IPS-18a (cell line): ENCODE data around the gene NUDCD3.
"Not testable (repeated sequence)": the region's sequence is repeated elsewhere in the genome, so short reads cannot be mapped to it uniquely, and the experiment has no call there.

ENCODE experiments used
- H3K27ac ChIP-seq: one replicate; pipeline ENCODE4 v1.5.1; 2013; ENCODE audit warnings: low read length
- H3K27me3 ChIP-seq: one replicate; pipeline ENCODE4 v1.6.1; 2013; ENCODE audit warnings: mild to moderate bottlenecking, low read length; ENCODE audit not compliant: control insufficient read depth, insufficient read depth
- H3K36me3 ChIP-seq: one replicate; pipeline ENCODE4 v1.6.1; 2013; ENCODE audit warnings: low read depth, low read length; ENCODE audit not compliant: control insufficient read depth
- H3K4me1 ChIP-seq: one replicate; pipeline ENCODE4 v1.6.1; 2013; ENCODE audit warnings: low read depth, low read length; ENCODE audit not compliant: control insufficient read depth
- H3K4me3 ChIP-seq: one replicate; pipeline ENCODE4 v1.5.1; 2013; ENCODE audit warnings: low read length
- H3K9ac ChIP-seq: one replicate; pipeline ENCODE4 v1.6.1; 2013; ENCODE audit warnings: mild to moderate bottlenecking, low read length, moderate library complexity
- H3K9me3 ChIP-seq: one replicate; pipeline ENCODE4 v1.6.1; 2013; ENCODE audit warnings: low read depth, low read length; ENCODE audit not compliant: control insufficient read depth

The NUDCD3 gene

GRCh38 chr7:44511863-44512468, 21.5 kb upstream of the NUDCD3 start:
- H3K27me3 ChIP-seq: no peaks in the 10 kb centered on the region
- H3K36me3 ChIP-seq: no peaks in the 10 kb centered on the region
- no peak overlapping the region for H3K9ac ChIP-seq
- no peak overlapping the region for H3K27ac ChIP-seq
- H3K4me1 ChIP-seq: no peaks in the 10 kb centered on the region
- no peaks in the 10 kb centered on the region for H3K9me3 ChIP-seq
- H3K4me3 ChIP-seq: no peak overlapping the region

GRCh38 chr7:44511236-44511635, 20.8 kb upstream of the NUDCD3 start:
- H3K9me3 ChIP-seq: no peaks in the 10 kb centered on the region
- no peaks in the 10 kb centered on the region for H3K4me1 ChIP-seq
- no peaks in the 10 kb centered on the region for H3K36me3 ChIP-seq
- H3K9ac ChIP-seq: no peak overlapping the region
- no peak overlapping the region for H3K4me3 ChIP-seq
- no peaks in the 10 kb centered on the region for H3K27me3 ChIP-seq
- no peak overlapping the region for H3K27ac ChIP-seq

GRCh38 chr7:44508328-44509030, 18.0 kb upstream of the NUDCD3 start:
- Histone ChIP-seq H3K9me3 (no peaks in the 10 kb centered on the region), H3K4me3 (no peak overlapping the region), H3K9ac (no peak overlapping the region), H3K4me1 (no peaks in the 10 kb centered on the region), H3K27me3 (no peaks in the 10 kb centered on the region), H3K27ac (no peak overlapping the region), H3K36me3 (no peaks in the 10 kb centered on the region)

DNA sequence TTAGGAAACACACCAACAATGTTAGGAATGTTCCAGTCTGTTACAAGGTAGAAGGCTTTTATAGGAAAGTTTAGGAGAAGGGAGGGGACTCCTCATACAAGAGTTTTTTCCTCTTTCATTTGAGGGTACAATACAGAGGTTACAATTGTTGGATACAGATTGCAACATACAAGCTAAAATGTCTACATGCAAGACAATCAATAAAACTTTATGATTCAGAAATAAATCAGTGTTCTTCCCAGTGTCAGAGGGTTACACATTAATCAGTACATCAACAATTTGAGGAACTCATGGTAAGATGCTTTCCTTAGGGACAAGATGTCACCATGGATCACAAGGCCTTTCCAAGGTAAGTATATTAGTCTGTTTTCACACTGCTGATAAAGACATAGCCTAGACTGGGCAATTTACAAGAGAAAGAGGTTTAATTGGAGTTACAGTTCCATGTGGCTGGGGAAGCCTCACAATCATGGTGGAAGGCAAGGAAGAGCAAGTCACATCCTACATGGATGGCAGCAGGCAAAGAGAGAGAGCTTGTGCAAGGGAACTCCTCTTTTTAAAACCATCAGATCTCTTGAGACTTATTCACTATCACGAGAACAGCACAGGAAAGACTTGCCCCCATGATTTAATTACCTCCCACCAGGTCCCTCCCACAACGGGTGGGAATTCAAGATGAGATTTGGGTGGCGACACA, 16.3 kb upstream of the NUDCD3 start:
- H3K9me3 ChIP-seq, H3K9ac ChIP-seq, H3K27ac ChIP-seq, H3K27me3 ChIP-seq, H3K4me1 ChIP-seq, H3K36me3 ChIP-seq, H3K4me3 ChIP-seq: not testable (repeated sequence)

DNA sequence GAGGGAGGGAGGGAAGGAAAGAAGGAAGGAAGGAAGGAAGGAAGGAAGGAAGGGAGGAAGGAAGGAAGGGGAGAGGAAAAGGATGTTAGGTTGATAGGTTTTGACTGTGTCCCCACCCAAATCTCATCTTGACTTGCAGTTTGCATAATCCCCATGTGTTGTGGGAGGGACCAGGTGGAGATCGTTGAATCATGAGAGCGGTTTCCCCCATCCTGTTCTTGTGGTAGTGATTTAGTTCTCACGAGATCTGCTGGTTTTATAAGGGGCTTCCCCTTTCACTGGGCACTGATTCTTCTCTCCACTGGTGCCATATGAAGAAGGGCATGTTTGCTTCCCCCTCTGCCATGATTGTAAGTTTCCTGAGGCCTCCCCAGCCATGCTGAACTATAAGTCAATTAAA, 15.1 kb upstream of the NUDCD3 start:
- H3K27me3 ChIP-seq: peaks cover 4% of the 10 kb centered on the region
- no peak overlapping the region for H3K9ac ChIP-seq
- H3K36me3 ChIP-seq: no peaks in the 10 kb centered on the region
- no peaks in the 10 kb centered on the region for H3K9me3 ChIP-seq
- no peak overlapping the region for H3K4me3 ChIP-seq
- no peaks in the 10 kb centered on the region for H3K4me1 ChIP-seq
- H3K27ac ChIP-seq: no peak overlapping the region

DNA sequence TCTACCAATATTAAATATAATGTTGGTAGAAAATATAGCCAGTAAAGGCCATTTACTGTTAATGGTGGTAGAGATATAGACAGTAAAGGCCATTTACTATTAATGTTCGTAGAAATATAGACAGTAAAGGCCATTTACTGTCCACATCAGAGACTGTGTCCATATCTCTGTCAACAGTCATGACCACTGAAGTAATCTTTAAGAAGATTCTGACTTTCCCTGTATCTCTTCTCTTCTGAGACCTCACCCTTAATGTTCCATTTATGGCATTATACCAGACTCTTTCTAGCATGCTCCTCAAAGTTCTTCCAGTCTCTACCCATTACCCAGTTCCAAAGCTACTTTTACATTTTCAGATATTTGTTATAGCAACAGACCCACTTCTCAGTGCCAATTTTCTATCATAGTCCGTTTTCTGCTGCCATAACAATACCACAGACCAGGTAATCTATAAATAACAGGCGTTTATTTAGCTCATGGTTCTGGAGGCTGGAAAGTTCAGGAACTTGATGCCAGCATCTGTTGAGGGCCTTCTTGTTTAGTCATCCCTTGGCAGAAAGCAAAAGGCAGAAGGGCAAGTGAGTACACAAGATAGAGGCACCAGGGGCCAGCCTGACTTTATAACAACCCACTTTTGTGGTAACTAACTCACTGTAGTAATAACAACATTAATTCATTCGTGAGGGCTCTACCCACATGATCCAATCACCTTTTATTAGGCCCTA, 7.9 kb upstream of the NUDCD3 start:
- Histone ChIP-seq H3K27me3 (peaks cover 4% of the 10 kb centered on the region), H3K4me1 (no peaks in the 10 kb centered on the region), H3K9ac (no peak overlapping the region), H3K9me3 (no peaks in the 10 kb centered on the region), H3K27ac (no peak overlapping the region), H3K36me3 (no peaks in the 10 kb centered on the region), H3K4me3 (no peak overlapping the region)

- Histone ChIP-seq H3K36me3 (no peaks in the 10 kb centered on the region), H3K9me3 (no peaks in the 10 kb centered on the region), H3K4me1 (no peaks in the 10 kb centered on the region), H3K27ac (no peak overlapping the region), H3K27me3 (peaks cover 2% of the 10 kb centered on the region), H3K9ac (no peak overlapping the region), H3K4me3 (no peak overlapping the region)
Measured at GRCh38 chr7:44497155-44498027, 6.9 kb upstream of the NUDCD3 start.

- Histone ChIP-seq H3K27ac (no peak overlapping the region), H3K4me3 (no peak overlapping the region), H3K9ac (no peak overlapping the region), H3K4me1 (peaks cover under 1% of the 10 kb centered on the region), H3K27me3 (no peaks in the 10 kb centered on the region), H3K36me3 (no peaks in the 10 kb centered on the region), H3K9me3 (no peaks in the 10 kb centered on the region)
Measured at GRCh38 chr7:44496385-44496784, 5.9 kb upstream of the NUDCD3 start.

GRCh38 chr7:44494960-44495359, 4.5 kb upstream of the NUDCD3 start:
- Histone ChIP-seq H3K27me3 (no peaks in the 10 kb centered on the region), H3K9ac (no peak overlapping the region), H3K36me3 (no peaks in the 10 kb centered on the region), H3K27ac (no peak overlapping the region), H3K9me3 (no peaks in the 10 kb centered on the region), H3K4me1 (peaks cover 5% of the 10 kb centered on the region), H3K4me3 (no peak overlapping the region)

DNA sequence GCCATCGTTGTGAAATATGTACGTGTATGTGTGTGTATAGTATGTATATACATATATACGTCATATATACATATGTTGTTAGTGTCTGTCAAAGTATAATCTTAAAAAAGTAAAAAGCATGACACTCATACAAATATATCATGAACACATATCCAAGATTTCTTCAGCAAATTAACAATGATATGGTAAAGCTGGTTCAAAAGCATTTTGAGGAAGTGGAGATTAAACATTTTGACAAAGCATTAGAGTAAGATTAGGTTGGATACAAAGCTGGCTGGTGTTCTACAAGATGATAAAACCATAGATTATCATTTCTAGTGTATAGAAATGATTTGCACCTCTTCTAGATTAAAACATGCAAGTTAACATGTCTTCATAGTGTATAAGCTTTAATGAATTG, 771 bp upstream of the NUDCD3 start:
- Histone ChIP-seq H3K9me3 (no peaks in the 10 kb centered on the region), H3K36me3 (no peaks in the 10 kb centered on the region), H3K4me3 (peak overlapping the region; percentile 97), H3K27me3 (no peaks in the 10 kb centered on the region), H3K9ac (peak overlapping the region; percentile 84), H3K27ac (peak overlapping the region; percentile 94), H3K4me1 (peaks cover 11% of the 10 kb centered on the region)

DNA sequence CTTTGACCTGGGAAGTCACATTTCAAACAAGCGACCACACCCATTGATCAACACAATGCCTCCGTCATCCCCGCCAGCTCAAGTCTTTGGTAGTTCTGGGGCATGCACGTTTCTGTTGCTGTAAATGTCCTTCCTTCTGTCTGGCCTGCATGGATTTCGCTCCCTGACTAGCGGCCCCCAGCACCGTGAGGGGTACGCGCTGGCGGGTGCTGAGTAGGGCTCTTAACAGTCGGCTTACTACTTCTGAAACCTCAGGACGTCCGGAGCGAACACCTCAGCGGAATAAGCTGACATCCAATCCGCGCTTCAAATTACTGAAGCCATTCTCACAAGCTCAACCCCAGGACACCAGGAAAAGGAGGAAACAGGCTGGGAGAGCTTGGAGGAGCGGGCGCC, 505 bp downstream of the NUDCD3 start:
- Histone ChIP-seq H3K4me3 (peak overlapping the region; percentile 97), H3K27ac (peak overlapping the region; percentile 94), H3K9ac (peak overlapping the region; percentile 84), H3K36me3 (peaks cover 6% of the 10 kb centered on the region), H3K4me1 (peaks cover 11% of the 10 kb centered on the region), H3K27me3 (no peaks in the 10 kb centered on the region), H3K9me3 (no peaks in the 10 kb centered on the region)
